Transverse colon (tissue), 4 donors: Measurements from ENCODE around the gene RPS6KA2. TPM values are rescaled to one million over a fixed set of nuclear protein-coding genes. Genes with fewer than 3 reads are reported as not detected.

ENCODE experiments used
- DNase-seq: peaks from one replicate; pipeline ENCODE4 v3.0.0-alpha.2; 2019
- H3K27ac ChIP-seq, 4 donors: fragments of 200-600 bp; sonication (generic); 2 replicates each; pipeline ENCODE4 v1.5.1; 2016 to 2018; ENCODE audit warnings: inconsistent platforms in 4 of 4
- H3K27me3 ChIP-seq: fragments of 200-600 bp; sonication (generic); 2 replicates; pipeline ENCODE4 v1.5.1; 2017; ENCODE audit warnings: inconsistent platforms
- H3K36me3 ChIP-seq, 4 donors: fragments of 200-600 bp; sonication (generic); 2 replicates each; pipeline ENCODE4 v1.5.1; 2017 to 2019; ENCODE audit warnings: inconsistent platforms in 4 of 4
- H3K4me1 ChIP-seq, 4 donors: fragments of 200-600 bp; sonication (generic); 2 replicates each; pipeline ENCODE4 v1.5.1; 2017 to 2020; ENCODE audit warnings: inconsistent platforms in 4 of 4
- H3K4me3 ChIP-seq, 4 donors: fragments of 200-600 bp; sonication (generic); 1 replicate in 1 of 4; 2 replicates in 3 of 4; pipeline versions ENCODE4 v1.5.1 to v1.6.1; 2017 to 2019; ENCODE audit warnings: inconsistent platforms in 4 of 4
- H3K9me3 ChIP-seq, 2 donors: fragments of 200-600 bp; sonication (generic); 2 replicates each; pipeline ENCODE4 v1.5.1; 2017 to 2019; ENCODE audit warnings: inconsistent platforms in 2 of 2
- CTCF ChIP-seq, 5 experiments: fragments of 200-600 bp in 3 of 5; fragments of 450-650 bp in 2 of 5; sonication (generic) in 3 of 5; IDR thresholded peaks; 1 replicate in 2 of 5; 2 replicates in 3 of 5; pipeline ENCODE4 v1.5.1; 2016 to 2017; ENCODE audit warnings: antibody characterized with exemption in 5 of 5, inconsistent platforms in 3 of 5, mild to moderate bottlenecking in 2 of 5, moderate library complexity in 1 of 5
- EP300 ChIP-seq: sonication (generic); formaldehyde crosslinking; IDR thresholded peaks from one replicate; pipeline ENCODE4 v1.6.1; 2017; ENCODE audit warnings: antibody characterized with exemption, low read depth
- POLR2A ChIP-seq: fragments of 450-650 bp; IDR thresholded peaks from one replicate; pipeline ENCODE4 v1.6.1; 2016; ENCODE audit warnings: antibody characterized with exemption, mild to moderate bottlenecking, moderate library complexity
- POLR2AphosphoS5 ChIP-seq, 3 donors: sonication (generic); formaldehyde crosslinking; IDR thresholded peaks; one replicate each; pipeline ENCODE4 v1.6.1; 2016; ENCODE audit warnings: antibody characterized with exemption in 3 of 3
- WGBS, 2 donors: methylation state at CpG; one replicate each; pipeline ENCODE4 v1.1.5; 2018; ENCODE audit warnings: low coverage in 1 of 2; 5-methylcytosine and 5-hydroxymethylcytosine counted together
- in situ Hi-C, 4 donors: fragments of 200-750 bp; cut with MboI; loops; one replicate each; pipeline versions ENCODE4 v1.15.0 to v1.15.1; 2017; ENCODE audit warnings: low sequenced_read_pairs in 3 of 4, low pct_ligation_motif_present in 1 of 4, low pct_unique_long_range_greater_than_20kb in 1 of 4
- intact Hi-C: fragments of 100-400 bp; cut with DNase I; formaldehyde crosslinking; loops from one replicate; pipeline ENCODE4 v1.15.1; 2023; ENCODE audit warnings: low total_unique reads
- total RNA-seq, 4 donors: library from RNA; depleted of rRNA; stranded (reverse); fragments of >200 nt; gene quantifications; one replicate each; pipeline ENCODE4 v1.1.0, GENCODE V29; 2016

The RPS6KA2 gene
- total RNA-seq, 4 donors from 2014 or later: 9.6 to 41.1 (median 15.4) TPM

- no peaks in the 10 kb centered on the region for H3K27me3 ChIP-seq
- H3K4me1 ChIP-seq: peaks cover 0 to 20% (median 5%) of the 10 kb centered on the region in 4 donors
- intact Hi-C loops: no loop called here
- in situ Hi-C loops: no loop called here
- H3K27ac ChIP-seq: peak overlapping the region in 2 of 4 donors; percentile 21 to 41
- TF ChIP-seq CTCF (IDR thresholded peaks at IDR 0.05): no peak
- peak; percentile 25 for DNase-seq
- WGBS, 2 donors: 44 to 64% methylated on average over 7 to 11 of the region's 11 CpGs
- H3K4me3 ChIP-seq: no peak overlapping the region
- no peaks in the 10 kb centered on the region for H3K36me3 ChIP-seq
- H3K9me3 ChIP-seq: no peaks in the 10 kb centered on the region
Measured at GRCh38 chr6:166588691-166589336, 38.2 kb downstream of the RPS6KA2 start.

- Histone ChIP-seq H3K27me3 (no peaks in the 10 kb centered on the region), H3K4me1 (peaks cover 0 to 20% (median 5%) of the 10 kb centered on the region in 4 donors), H3K9me3 (no peaks in the 10 kb centered on the region), H3K4me3 (no peak overlapping the region), H3K36me3 (no peaks in the 10 kb centered on the region), H3K27ac (peak overlapping the region in 2 of 4 donors; percentile 21 to 41)
- intact Hi-C loops: no loop called here
- in situ Hi-C loops: no loop called here
- 67 to 68% methylated on average over 7 to 10 of the region's 10 CpGs for WGBS, 2 donors
- no peak for DNase-seq
- TF ChIP-seq EP300 (no peak), CTCF (IDR thresholded peaks at IDR 0.05) (no peak), POLR2A (no peak), POLR2AphosphoS5 (IDR thresholded peaks at IDR 0.05) (no peak)
Measured at GRCh38 chr6:166587631-166588413, 39.2 kb downstream of the RPS6KA2 start.

- no peaks in the 10 kb centered on the region for H3K27me3 ChIP-seq
- in situ Hi-C loops (no loop called here), intact Hi-C loops (no loop called here)
- 79 to 96% methylated on average over 4 to 9 of the region's 9 CpGs for WGBS, 2 donors
- TF ChIP-seq POLR2AphosphoS5 (IDR thresholded peaks at IDR 0.05): no peak
- no peak for TF ChIP-seq EP300
- no peak for TF ChIP-seq CTCF (IDR thresholded peaks at IDR 0.05)
- peaks cover 0 to 24% (median 5%) of the 10 kb centered on the region in 4 donors for H3K4me1 ChIP-seq
- DNase-seq: peak; percentile 52
- H3K9me3 ChIP-seq: no peaks in the 10 kb centered on the region
- H3K27ac ChIP-seq: no peak within 1 kb of the TSS
- no peak within 1 kb of the TSS for H3K4me3 ChIP-seq
- no peaks in the 10 kb centered on the region for H3K36me3 ChIP-seq
Measured at GRCh38 chr6:166586424-166587156, 40.5 kb downstream of the RPS6KA2 start, which contains the start of gene RAMACL. Gene RAMACL (minus strand): TSS chr6:166586678. CDS start chr6:166586477, 201 bp downstream.

GRCh38 chr6:166584853-166585429, 42.1 kb downstream of the RPS6KA2 start:
- Histone ChIP-seq H3K27ac (no peak overlapping the region), H3K4me1 (peaks cover 0 to 22% (median 5%) of the 10 kb centered on the region in 4 donors), H3K9me3 (no peaks in the 10 kb centered on the region), H3K4me3 (no peak overlapping the region), H3K27me3 (no peaks in the 10 kb centered on the region), H3K36me3 (no peaks in the 10 kb centered on the region)
- in situ Hi-C loops: no loop called here
- TF ChIP-seq CTCF (IDR thresholded peaks at IDR 0.05): no peak
- no peak for TF ChIP-seq POLR2AphosphoS5 (IDR thresholded peaks at IDR 0.05)
- no peak for TF ChIP-seq EP300
- TF ChIP-seq POLR2A: no peak
- intact Hi-C loops: no loop called here
- WGBS, 2 donors: 72 to 87% methylated on average over 9 to 12 of the region's 12 CpGs
- DNase-seq: no peak
